HG02840 (cell line): ENCODE results near the gene VDAC1.
A peak's percentile ranks its signal among the peaks of the same experiment; 100 is the strongest.
"Not testable (repeated sequence)": the region's sequence is repeated elsewhere in the genome, so short reads cannot be mapped to it uniquely, and the experiment has no call there.

ENCODE experiments used
- ATAC-seq: cut with Tn5 transposase; IDR thresholded peaks from one replicate; pipeline ENCODE4 v1.9.1; 2021; ENCODE audit warnings: mild to moderate bottlenecking, moderate library complexity, moderate number of reproducible peaks; ENCODE audit not compliant: unreplicated experiment, low FRiP score

The VDAC1 gene

GRCh38 chr5:134004626-134005416 is at the start of gene VDAC1:
Gene VDAC1 (minus strand): TSS chr5:134004975. CDS start chr5:133993012, 11,963 bp downstream.
- ATAC-seq = peak; percentile 79

- no peak for ATAC-seq
Measured at GRCh38 chr5:134053840-134054338, 49.1 kb upstream of the VDAC1 start.

DNA sequence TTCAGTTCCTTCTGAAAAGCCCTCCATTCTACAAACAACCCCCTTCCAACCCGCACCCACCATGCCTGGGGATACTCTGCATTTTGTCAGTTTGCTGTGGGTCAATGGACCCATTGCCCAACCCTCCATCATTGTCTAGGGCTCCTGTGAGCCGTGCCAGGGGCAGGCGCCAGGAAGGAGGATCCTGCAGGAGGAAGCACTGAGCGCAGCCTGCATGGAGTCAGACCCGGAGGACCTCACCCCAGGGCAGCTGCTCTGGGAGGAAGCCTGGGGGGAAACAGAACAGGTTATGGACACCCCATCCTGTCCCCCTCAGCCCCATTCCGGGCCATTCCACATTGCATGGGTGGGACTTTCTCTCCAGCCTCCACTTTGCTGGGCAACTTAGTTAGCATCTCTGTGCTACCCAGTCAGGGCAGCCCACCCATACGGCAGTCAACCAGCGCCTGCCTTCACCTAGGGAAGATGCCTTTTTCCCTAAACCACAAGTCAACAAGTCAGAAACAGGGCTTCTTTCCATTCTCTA is 48.6 kb upstream of the VDAC1 start:
- no peak for ATAC-seq

GRCh38 chr5:134051305-134051704 is 46.5 kb upstream of the VDAC1 start:
- ATAC-seq = no peak

- ATAC-seq = no peak
Measured at GRCh38 chr5:134048864-134049263, 44.1 kb upstream of the VDAC1 start.

DNA sequence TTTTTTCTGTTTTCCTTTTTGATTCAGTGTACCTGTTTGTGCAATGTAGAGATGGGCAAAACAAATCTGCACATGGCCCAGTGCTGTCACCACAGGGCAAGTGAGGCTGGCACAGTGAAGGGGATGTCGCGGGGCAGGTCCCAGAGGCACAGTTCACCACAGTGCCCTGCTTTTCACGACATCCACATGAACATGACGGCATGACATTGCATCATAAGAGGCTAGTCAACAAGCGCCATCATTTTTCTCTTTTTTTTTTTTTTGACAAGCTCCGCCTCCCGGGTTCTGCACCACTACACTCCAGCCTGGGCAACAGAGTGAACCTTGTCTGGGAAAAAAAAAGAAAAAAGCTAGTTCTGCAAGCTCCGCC is 42.9 kb upstream of the VDAC1 start:
- no peak for ATAC-seq

DNA sequence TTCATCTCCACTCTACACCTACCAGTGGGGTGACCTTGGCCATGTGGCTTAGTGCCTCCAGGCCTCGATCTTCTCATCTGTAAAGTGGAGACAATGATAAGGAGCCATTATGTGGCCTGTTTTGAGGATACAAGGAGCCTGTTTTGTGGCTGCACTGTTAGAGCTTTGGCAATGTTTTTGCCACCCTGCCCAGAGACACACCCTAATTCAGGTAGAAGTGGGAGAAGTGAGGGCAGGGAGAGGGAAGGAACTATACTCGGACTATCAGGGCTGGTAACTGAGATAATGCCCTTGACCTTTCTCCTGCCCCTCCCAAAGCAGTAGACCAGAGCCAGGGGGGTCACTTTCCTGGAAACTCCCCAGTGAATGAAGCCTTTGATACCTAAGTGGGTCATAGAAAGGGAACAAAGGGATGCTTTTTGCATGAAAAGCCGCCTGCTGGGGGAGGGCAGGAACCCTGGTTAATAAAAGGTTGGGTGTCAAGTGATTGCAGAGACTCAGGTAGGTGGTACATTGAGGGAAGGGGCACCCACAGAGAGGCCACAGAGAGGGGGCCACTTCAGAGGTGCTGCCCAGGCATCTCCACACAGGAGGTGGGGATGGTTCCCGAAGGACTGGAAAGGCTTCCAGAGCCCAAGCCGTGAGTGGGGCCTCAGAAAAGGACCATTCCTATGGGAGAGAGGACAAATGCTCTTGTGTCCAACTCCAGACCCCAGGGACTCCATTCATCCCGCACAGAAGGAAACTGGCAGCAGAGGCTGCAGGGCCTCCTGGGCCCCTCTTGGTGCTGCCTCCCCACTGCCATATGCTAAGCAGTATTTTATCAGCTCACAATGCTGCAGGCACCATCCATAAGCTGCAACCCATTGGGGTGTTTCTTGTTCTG is 42.3 kb upstream of the VDAC1 start:
- ATAC-seq = no peak

GRCh38 chr5:134046330-134046729 is 41.6 kb upstream of the VDAC1 start:
- no peak for ATAC-seq

DNA sequence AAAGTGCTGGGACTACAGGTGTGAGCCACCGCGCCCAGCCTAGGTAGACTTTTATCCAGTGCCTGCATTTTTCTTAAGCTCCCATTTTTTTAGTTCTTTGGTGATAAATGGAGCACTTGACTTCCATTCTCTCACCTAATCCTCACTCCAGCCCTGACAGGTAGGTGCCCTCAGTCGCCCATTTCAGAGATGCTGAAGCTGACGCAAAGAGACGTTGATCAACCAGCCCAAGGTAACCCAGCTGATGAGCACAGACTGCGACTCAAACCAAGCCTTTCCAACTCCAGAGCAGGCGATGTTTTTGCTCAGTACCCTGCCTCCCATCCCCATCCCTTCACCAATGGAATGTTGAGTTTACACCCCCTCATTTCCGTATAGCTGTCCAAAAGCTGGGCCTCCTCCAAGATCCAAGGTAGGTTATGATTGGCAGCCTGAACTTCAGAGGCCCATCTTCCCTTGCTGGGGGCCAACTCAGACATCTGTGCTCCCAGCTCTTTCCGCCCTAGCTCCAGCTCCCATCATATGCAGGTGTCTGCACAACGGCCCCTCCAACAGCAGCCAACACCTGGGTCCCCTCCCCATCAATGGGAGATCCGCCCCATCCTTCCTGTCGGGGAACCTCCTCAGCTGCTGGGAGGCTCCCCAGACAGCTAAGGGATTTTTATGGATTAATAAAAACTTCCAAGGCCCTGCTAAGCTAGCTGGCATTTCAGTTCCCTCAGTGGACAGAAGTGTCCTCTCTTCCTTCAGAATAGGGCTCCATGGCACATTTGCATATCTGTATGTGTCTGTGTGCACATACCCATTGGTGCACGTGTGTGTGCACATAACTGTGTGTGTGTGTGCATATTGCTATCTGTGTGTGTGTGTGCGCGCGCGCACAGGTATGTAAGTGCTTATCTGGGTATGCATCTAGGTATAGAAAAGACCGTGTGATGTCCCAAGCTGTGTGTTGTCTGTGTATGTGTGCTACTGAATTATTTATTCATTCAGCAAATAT is 39.3 kb upstream of the VDAC1 start:
- no peak for ATAC-seq

DNA sequence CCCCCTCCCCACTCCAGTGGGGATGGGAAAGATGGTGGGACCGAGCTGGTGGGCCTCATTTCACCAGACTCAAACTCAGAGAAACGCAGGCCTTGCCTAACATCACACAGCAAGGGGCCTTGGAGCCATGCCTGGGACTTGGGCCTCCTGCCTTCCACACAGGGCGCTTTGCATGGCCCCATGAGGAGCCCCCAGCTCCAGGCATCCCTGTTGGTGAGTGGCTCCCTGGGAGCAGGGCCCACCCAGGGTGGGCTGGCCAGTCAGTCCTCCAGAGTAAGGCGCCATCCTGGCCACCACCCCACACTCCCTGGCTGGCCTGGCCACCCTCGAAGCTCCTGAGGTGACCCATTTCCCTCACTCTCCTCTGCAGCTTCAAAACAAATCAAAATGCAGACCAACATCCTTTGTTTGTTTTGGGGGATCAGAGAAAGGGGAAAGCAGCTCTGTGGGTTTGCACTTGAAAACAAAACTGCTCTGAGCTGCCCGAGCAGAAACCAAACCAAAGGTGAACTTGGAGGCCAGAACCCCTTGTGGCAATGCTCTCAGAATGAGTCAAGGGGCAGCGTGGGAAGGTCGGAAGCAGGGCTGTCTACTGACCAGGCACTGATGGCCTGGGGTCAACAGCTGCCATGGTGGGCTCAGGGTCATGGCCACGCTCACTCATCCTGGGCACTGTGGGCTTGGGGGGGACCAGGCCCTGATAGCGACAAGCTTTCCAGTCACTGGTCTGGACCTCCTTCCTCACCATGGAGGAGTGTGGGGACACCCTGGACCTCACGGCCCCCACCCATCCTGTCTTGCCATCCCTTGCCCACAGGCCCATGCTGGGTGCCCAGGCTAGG is 37.0 kb upstream of the VDAC1 start:
- no peak for ATAC-seq

- no peak for ATAC-seq
Measured at GRCh38 chr5:134038138-134038537, 33.4 kb upstream of the VDAC1 start.

DNA sequence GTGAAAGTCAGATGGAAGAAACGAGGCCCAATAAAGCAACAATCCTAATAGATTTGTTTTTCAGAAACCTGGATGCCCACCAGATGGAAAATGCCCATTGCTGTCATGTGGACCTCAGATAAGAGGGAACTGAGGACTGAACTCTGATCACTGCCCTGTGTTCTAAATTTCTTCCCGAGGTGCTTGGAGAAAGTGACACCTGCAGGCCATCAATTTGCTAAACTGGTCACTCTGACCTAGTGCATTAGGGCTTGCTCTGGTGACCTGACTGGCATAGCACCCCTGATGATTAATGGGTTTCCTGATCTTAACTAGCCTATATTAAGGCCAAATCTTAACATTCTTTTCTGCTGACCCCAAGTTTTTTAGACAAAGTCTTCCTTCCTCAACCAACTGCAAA is 32.4 kb upstream of the VDAC1 start:
- no peak for ATAC-seq

DNA sequence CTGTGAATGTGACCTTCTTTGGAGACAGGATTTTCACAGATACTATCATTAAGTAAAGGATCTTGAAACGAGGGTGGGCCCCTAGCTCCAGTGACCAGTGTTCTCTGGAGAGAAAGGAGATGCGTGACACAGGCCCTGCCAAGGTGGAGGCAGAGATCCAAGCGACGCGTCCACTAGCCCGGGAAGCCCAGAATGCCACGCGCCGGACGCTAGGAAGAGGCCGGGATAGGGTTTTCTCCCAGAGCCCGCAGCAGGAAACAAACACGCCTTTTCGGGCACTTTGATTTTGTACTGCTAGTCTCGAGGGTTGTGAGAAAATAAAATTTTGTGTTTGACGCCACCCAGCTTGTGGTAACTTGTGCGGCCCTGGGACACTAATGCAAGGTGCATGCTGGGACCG is 29.6 kb upstream of the VDAC1 start:
- no peak for ATAC-seq

DNA sequence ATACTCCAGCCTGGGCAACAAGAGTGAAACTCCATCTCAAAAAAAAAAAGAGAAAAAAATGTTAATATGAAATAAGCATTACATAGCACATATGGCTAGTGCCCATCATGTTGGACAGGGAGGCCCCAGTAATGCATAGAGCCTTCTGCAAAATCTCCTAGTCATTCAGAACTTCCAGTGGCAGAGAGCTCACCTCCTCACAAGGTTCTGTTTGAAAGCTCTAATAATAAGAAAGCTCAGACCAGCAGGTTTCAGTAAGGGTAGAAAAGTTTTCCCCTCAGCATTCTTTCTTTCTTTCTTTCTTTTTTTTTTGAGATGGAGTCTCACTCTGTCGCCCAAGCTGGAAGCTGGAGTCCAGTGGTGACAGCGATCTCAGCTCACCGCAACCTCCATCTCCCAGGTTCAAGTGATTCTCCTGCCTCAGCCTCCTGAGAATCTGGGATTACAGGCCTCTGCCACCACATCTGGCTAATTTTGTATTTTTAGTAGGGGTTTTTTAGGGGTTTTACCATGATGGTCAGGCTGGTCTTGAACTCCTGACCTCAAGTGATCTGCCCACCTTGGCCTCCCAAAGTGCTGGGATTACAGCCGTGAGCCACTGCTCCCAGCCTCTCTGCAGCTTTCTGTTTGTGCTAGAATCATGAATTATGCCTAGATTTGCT is 25.7 kb upstream of the VDAC1 start:
- ATAC-seq = not testable (repeated sequence)

DNA sequence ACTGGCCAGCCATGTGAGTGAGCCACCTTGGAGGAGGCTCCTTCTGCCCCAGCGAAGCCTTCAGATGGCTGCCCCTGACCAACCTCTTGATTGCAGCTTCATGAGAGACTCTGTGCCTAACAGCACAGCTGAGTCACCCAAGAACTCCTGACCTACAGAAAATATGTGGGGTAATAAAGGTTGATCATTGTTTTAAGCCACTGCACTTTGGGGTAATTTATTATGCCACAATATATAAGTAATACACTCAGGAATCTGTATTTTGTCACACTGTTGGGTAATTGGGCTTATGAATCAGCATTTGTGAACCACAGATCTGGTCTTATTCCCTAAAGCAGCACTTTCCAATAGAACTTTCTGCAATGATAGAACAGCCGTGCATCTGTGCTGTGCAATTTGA is 24.4 kb upstream of the VDAC1 start:
- ATAC-seq = no peak

- no peak for ATAC-seq
Measured at GRCh38 chr5:134028496-134028895, 23.7 kb upstream of the VDAC1 start.

DNA sequence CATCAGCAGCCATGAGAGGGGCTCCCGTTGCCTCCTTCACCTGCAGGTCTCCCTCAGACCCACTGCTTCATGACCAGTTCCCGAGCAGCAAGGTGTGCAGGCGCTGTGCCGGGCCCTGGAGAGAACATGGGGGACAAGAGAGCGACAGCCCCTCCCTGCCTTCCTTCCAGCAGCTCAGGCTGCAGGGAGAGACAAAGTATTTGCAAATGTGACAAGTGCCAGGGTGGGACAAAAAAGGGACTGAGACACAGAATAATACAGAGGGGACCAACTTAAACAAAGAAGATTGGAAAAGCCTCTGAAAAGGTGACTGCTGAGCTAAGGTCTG is 22.5 kb upstream of the VDAC1 start:
- ATAC-seq = no peak

DNA sequence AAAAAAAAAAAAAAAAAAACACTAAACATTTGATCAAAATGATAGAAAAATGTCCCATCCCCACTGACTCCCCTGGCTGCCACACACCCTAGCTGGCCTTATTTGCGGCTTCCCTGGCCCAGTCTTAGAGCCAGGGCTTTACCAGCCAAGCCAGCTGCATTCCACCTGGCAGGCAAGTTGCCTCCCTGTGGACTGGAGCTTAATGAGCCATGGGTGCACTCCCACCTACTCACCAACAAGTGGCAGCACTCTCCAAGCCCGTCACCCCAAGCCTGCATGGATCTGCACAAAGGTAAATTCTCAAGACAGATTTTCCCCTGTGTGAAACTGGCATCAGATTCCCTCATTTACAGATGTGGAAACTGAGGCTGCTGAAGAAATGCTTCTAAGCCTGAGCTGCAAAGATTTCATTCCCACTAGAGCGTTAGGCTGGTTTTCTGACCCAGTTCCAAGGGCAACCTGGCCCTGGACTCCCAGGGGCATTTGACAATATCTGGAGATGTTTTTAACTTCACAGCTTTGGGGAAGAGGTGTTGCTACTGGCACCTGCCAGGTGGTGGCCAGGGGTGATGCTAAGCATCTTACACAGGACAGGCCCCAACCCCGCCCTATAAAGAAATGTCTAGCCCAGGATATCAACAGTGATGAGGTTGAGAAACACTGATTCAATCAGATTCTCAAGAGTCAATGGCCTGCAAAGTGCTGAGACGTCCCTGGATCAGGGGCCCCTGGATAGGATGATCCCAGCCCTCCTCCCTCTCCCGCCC is 21.9 kb upstream of the VDAC1 start:
- no peak for ATAC-seq
